Measurements from ENCODE around the gene ROBO1. TPM values are rescaled to one million over a fixed set of nuclear protein-coding genes. Genes with fewer than 3 reads are reported as not detected.

The ROBO1 gene
- polyA plus RNA-seq, 1 donor (not counting 4 experiments of a cell fraction or from before 2014, with no cell fraction given), result 27.1 TPM

DNA sequence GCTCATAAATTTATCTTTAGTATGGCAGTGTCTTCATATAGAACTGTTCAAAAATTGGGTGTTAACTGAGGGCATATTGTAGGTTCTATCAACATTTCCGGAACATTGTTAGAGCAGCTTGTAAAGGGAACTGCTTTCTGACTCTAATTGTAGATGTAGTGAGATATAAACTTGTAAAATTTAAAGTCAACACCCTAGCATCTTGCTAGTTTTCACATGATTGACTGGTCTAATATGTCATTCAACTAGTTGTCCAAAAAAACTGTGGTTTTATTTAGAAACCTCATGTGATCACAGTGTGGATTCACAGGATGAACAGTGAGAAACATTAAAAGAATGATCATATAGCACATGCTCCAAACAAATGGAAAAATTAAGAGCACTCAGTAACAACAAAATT lies 607.4 kb downstream of the ROBO1 start:
- no peak for TF ChIP-seq EZH2 (IDR thresholded peaks at IDR 0.05; ENCODE audit: low read length)
- peak; percentile 20 for FAIRE-seq

DNA sequence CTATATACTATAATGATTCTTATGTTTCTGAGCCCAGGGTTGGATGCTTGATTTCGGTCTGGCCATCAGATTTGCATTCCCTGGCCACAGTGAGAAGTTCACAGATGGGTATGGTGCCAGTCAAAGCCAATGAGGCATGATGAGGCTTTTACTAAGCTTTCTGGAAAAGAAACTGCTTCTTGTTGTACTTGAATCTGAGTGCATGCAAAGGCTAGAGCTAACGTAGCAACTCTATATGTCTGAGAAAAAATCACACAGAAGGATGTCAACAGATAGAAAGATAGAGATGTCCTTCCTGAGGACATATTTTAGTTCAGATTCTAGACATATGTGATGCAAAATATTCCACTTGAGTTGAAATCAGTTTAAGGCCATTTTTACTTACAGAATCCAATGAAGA lies 608.1 kb downstream of the ROBO1 start:
- TF ChIP-seq, protein P1, sequence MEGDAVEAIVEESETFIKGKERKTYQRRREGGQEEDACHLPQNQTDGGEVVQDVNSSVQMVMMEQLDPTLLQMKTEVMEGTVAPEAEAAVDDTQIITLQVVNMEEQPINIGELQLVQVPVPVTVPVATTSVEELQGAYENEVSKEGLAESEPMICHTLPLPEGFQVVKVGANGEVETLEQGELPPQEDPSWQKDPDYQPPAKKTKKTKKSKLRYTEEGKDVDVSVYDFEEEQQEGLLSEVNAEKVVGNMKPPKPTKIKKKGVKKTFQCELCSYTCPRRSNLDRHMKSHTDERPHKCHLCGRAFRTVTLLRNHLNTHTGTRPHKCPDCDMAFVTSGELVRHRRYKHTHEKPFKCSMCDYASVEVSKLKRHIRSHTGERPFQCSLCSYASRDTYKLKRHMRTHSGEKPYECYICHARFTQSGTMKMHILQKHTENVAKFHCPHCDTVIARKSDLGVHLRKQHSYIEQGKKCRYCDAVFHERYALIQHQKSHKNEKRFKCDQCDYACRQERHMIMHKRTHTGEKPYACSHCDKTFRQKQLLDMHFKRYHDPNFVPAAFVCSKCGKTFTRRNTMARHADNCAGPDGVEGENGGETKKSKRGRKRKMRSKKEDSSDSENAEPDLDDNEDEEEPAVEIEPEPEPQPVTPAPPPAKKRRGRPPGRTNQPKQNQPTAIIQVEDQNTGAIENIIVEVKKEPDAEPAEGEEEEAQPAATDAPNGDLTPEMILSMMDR (optimal IDR thresholded peaks at IDR 0.05 in 1 of 3, IDR thresholded peaks at IDR 0.05 in 1 of 3, conservative IDR thresholded peaks at IDR 0.05 in 1 of 3; ENCODE audit: extremely low read depth in 1 of 3, insufficient read depth in 2 of 3, low read length in 3 of 3), result no peak
- no peak for TF ChIP-seq EZH2 (IDR thresholded peaks at IDR 0.05; ENCODE audit: low read length)
- no peak overlapping the region for H3K27ac ChIP-seq (ENCODE audit: control insufficient read depth, insufficient read depth, low read length)
- H3K36me3 ChIP-seq (ENCODE audit: control insufficient read depth in 2 of 2, extremely low read depth in 1 of 2, insufficient read depth in 2 of 2, low read length in 2 of 2), result no peaks in the 10 kb centered on the region
- no peaks in the 10 kb centered on the region for H3K9me1 ChIP-seq (ENCODE audit: control insufficient read depth, extremely low read depth, insufficient read depth, low read length)
- FAIRE-seq (no peak), DNase-seq (ENCODE audit: low read depth, low spot score) (no peak)
- no peak overlapping the region for H2AFZ ChIP-seq (ENCODE audit: control insufficient read depth, low read length)
- no peak overlapping the region for H3K9ac ChIP-seq (ENCODE audit: control insufficient read depth, extremely low read depth, insufficient read depth, low read length)
- no peak overlapping the region for H3K4me2 ChIP-seq (ENCODE audit: control insufficient read depth, extremely low read depth, insufficient read depth, low read depth, low read length)
- H3K4me3 ChIP-seq (ENCODE audit: control insufficient read depth in 2 of 3, extremely low read depth in 1 of 3, insufficient read depth in 2 of 3, low read depth in 1 of 3, low read length in 3 of 3), result no peak overlapping the region
- H3K27me3 ChIP-seq (ENCODE audit: control insufficient read depth, extremely low read depth, insufficient read depth, low read length), result no peaks in the 10 kb centered on the region
- dilution Hi-C loops (cut with MboI; ENCODE audit: extremely low pct_ligation_motif_present, low sequenced_read_pairs), result no loop called here
- H4K20me1 ChIP-seq (ENCODE audit: control insufficient read depth, extremely low read depth, insufficient read depth, low read length), result no peaks in the 10 kb centered on the region
- no peaks in the 10 kb centered on the region for H3K79me2 ChIP-seq (ENCODE audit: control insufficient read depth, insufficient read depth, low read length)
- no peaks in the 10 kb centered on the region for H3K4me1 ChIP-seq (ENCODE audit: control insufficient read depth, extremely low read depth, insufficient read depth, low read length)
- no peaks in the 10 kb centered on the region for H3K9me3 ChIP-seq (ENCODE audit: control insufficient read depth, low read depth, low read length)

More for the DNA sequence above, 607.4 kb downstream of the ROBO1 start:
- Histone ChIP-seq H3K36me3 (ENCODE audit: control insufficient read depth in 2 of 2, extremely low read depth in 1 of 2, insufficient read depth in 2 of 2, low read length in 2 of 2) (no peaks in the 10 kb centered on the region), H3K4me1 (ENCODE audit: control insufficient read depth, extremely low read depth, insufficient read depth, low read length) (no peaks in the 10 kb centered on the region), H3K4me2 (ENCODE audit: control insufficient read depth, extremely low read depth, insufficient read depth, low read depth, low read length) (no peak overlapping the region), H3K27me3 (ENCODE audit: control insufficient read depth, extremely low read depth, insufficient read depth, low read length) (no peaks in the 10 kb centered on the region), H3K4me3 (ENCODE audit: control insufficient read depth in 2 of 3, extremely low read depth in 1 of 3, insufficient read depth in 2 of 3, low read depth in 1 of 3, low read length in 3 of 3) (no peak overlapping the region), H3K79me2 (ENCODE audit: control insufficient read depth, insufficient read depth, low read length) (no peaks in the 10 kb centered on the region), H4K20me1 (ENCODE audit: control insufficient read depth, extremely low read depth, insufficient read depth, low read length) (no peaks in the 10 kb centered on the region), H3K9me3 (ENCODE audit: control insufficient read depth, low read depth, low read length) (no peaks in the 10 kb centered on the region), H2AFZ (ENCODE audit: control insufficient read depth, low read length) (no peak overlapping the region), H3K27ac (ENCODE audit: control insufficient read depth, insufficient read depth, low read length) (no peak overlapping the region), H3K9me1 (ENCODE audit: control insufficient read depth, extremely low read depth, insufficient read depth, low read length) (no peaks in the 10 kb centered on the region), H3K9ac (ENCODE audit: control insufficient read depth, extremely low read depth, insufficient read depth, low read length) (no peak overlapping the region)
- DNase-seq (ENCODE audit: low read depth, low spot score), result no peak
- dilution Hi-C loops (cut with MboI; ENCODE audit: extremely low pct_ligation_motif_present, low sequenced_read_pairs), result no loop called here

DNA sequence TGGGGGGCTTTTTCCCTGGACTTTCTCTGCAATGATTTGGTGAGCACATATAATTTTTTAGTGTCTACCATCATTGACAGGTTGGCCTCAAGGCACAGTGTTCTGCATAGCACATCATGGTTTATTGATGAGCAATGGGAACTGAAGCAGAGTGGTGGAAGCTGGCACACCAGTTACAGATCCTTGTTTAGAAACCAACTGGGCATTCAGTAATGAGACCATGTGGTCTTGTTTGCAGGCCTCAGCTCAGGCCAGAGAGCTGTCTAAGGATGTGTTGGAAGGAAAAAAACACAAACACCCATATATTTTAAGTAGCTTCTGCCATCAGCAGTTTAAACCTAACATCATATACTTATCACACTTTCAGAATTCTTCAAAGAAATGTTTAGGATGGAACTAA lies 610.6 kb downstream of the ROBO1 start:
- no peak for FAIRE-seq
- H3K4me1 ChIP-seq (ENCODE audit: control insufficient read depth, extremely low read depth, insufficient read depth, low read length), result no peaks in the 10 kb centered on the region
- no peaks in the 10 kb centered on the region for H3K36me3 ChIP-seq (ENCODE audit: control insufficient read depth in 2 of 2, extremely low read depth in 1 of 2, insufficient read depth in 2 of 2, low read length in 2 of 2)
- TF ChIP-seq, protein P1 (optimal IDR thresholded peaks at IDR 0.05 in 1 of 3, IDR thresholded peaks at IDR 0.05 in 1 of 3, conservative IDR thresholded peaks at IDR 0.05 in 1 of 3; ENCODE audit: extremely low read depth in 1 of 3, insufficient read depth in 2 of 3, low read length in 3 of 3), result no peak
- no peak for TF ChIP-seq EZH2 (IDR thresholded peaks at IDR 0.05; ENCODE audit: low read length)
- H4K20me1 ChIP-seq (ENCODE audit: control insufficient read depth, extremely low read depth, insufficient read depth, low read length), result no peaks in the 10 kb centered on the region
- no peak overlapping the region for H3K4me3 ChIP-seq (ENCODE audit: control insufficient read depth in 2 of 3, extremely low read depth in 1 of 3, insufficient read depth in 2 of 3, low read depth in 1 of 3, low read length in 3 of 3)
- no peaks in the 10 kb centered on the region for H3K9me1 ChIP-seq (ENCODE audit: control insufficient read depth, extremely low read depth, insufficient read depth, low read length)
- no peak for DNase-seq (ENCODE audit: low read depth, low spot score)
- H3K27me3 ChIP-seq (ENCODE audit: control insufficient read depth, extremely low read depth, insufficient read depth, low read length), result no peaks in the 10 kb centered on the region
- H3K9me3 ChIP-seq (ENCODE audit: control insufficient read depth, low read depth, low read length), result no peaks in the 10 kb centered on the region
- H2AFZ ChIP-seq (ENCODE audit: control insufficient read depth, low read length), result no peak overlapping the region
- no peak overlapping the region for H3K4me2 ChIP-seq (ENCODE audit: control insufficient read depth, extremely low read depth, insufficient read depth, low read depth, low read length)
- no peaks in the 10 kb centered on the region for H3K79me2 ChIP-seq (ENCODE audit: control insufficient read depth, insufficient read depth, low read length)
- dilution Hi-C loops (cut with MboI; ENCODE audit: extremely low pct_ligation_motif_present, low sequenced_read_pairs), result no loop called here
- H3K27ac ChIP-seq (ENCODE audit: control insufficient read depth, insufficient read depth, low read length), result no peak overlapping the region
- H3K9ac ChIP-seq (ENCODE audit: control insufficient read depth, extremely low read depth, insufficient read depth, low read length), result no peak overlapping the region
